ENCODE measurements around the gene FRMD8.

FRMD8 gene

GRCh38 chr11:65402790-65403189 lies 16.4 kb downstream of the FRMD8 start:
- TF ChIP-seq, protein P1, sequence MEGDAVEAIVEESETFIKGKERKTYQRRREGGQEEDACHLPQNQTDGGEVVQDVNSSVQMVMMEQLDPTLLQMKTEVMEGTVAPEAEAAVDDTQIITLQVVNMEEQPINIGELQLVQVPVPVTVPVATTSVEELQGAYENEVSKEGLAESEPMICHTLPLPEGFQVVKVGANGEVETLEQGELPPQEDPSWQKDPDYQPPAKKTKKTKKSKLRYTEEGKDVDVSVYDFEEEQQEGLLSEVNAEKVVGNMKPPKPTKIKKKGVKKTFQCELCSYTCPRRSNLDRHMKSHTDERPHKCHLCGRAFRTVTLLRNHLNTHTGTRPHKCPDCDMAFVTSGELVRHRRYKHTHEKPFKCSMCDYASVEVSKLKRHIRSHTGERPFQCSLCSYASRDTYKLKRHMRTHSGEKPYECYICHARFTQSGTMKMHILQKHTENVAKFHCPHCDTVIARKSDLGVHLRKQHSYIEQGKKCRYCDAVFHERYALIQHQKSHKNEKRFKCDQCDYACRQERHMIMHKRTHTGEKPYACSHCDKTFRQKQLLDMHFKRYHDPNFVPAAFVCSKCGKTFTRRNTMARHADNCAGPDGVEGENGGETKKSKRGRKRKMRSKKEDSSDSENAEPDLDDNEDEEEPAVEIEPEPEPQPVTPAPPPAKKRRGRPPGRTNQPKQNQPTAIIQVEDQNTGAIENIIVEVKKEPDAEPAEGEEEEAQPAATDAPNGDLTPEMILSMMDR (IDR thresholded peaks at IDR 0.05; ENCODE audit: low read depth, low read length, missing control alignments), result no peak
- H3K4me3 ChIP-seq (replicated peaks; ENCODE audit: low read depth, low read length), result no peak overlapping the region
- DNase-seq (ENCODE audit: extremely low read depth, low read depth), result no peak

DNA sequence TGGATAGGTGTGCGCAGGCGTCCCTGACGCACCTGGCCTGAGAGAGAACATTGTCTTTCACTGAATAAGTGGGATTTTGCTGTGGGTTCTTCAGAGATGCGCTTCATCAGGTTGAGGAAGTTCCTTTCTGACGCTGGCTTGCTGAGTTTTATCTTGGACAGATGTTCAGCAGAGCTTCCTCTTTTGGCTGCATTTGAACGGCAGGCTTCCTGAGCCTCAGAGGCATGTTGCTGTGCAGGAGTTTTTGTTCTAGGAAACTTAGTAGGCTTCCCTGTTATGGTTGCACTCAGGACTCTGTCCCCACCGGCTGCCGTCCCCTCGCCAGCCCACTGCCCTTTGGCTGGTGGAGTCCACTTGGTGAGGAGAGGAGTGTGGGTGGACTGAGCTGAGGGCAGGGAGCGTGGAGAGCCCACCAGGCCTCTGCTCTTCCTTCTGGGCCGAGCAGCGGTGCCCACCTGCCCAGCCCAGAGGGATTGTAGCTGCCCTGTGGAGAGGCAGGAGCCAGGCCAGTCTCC lies 17.2 kb downstream of the FRMD8 start:
- no peak overlapping the region for H3K4me3 ChIP-seq (replicated peaks; ENCODE audit: low read depth, low read length)
- DNase-seq (ENCODE audit: extremely low read depth, low read depth), result no peak
- TF ChIP-seq, protein P1 (IDR thresholded peaks at IDR 0.05; ENCODE audit: low read depth, low read length, missing control alignments), result no peak

GRCh38 chr11:65404210-65404609 lies 17.8 kb downstream of the FRMD8 start:
- no peak for DNase-seq (ENCODE audit: extremely low read depth, low read depth)

DNA sequence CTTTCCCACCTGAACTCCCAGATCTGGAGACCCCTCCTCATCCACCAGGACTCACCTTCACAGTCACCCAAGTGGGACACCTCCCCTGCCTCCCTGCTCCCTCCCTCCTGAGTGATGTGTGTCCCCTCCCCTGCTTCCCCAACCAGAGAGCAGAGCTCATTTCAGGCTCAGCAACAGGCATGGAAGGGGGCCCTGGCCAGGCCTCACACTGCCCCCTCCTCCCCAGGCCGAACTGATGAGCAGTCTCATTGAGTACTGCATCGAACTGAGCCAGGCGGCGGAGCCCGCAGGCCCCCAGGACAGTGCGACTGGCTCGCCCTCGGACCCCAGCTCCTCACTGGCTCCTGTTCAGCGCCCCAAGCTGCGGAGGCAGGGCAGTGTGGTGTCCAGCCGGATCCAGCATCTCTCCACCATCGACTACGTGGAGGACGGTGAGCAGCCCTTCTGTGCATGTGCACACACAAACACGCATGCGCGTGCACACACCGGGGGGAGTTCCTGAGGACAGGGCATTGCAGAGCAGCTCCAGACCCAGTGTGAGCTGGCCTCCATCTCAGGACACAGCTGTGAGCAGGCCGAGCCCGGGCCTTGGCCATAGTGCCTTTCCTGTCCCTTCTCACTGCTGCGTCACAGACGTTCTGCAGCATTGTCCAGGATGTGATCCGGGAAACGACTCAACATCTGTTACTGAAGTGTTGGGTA lies 18.4 kb downstream of the FRMD8 start:
- H3K4me3 ChIP-seq (replicated peaks; ENCODE audit: low read depth, low read length), result no peak overlapping the region
- DNase-seq (ENCODE audit: extremely low read depth, low read depth), result no peak
- TF ChIP-seq, protein P1 (IDR thresholded peaks at IDR 0.05; ENCODE audit: low read depth, low read length, missing control alignments), result no peak

More at GRCh38 chr11:65404210-65404609, 17.8 kb downstream of the FRMD8 start:
- TF ChIP-seq, protein P1 (IDR thresholded peaks at IDR 0.05; ENCODE audit: low read depth, low read length, missing control alignments), result no peak
- no peak overlapping the region for H3K4me3 ChIP-seq (replicated peaks; ENCODE audit: low read depth, low read length)

DNA sequence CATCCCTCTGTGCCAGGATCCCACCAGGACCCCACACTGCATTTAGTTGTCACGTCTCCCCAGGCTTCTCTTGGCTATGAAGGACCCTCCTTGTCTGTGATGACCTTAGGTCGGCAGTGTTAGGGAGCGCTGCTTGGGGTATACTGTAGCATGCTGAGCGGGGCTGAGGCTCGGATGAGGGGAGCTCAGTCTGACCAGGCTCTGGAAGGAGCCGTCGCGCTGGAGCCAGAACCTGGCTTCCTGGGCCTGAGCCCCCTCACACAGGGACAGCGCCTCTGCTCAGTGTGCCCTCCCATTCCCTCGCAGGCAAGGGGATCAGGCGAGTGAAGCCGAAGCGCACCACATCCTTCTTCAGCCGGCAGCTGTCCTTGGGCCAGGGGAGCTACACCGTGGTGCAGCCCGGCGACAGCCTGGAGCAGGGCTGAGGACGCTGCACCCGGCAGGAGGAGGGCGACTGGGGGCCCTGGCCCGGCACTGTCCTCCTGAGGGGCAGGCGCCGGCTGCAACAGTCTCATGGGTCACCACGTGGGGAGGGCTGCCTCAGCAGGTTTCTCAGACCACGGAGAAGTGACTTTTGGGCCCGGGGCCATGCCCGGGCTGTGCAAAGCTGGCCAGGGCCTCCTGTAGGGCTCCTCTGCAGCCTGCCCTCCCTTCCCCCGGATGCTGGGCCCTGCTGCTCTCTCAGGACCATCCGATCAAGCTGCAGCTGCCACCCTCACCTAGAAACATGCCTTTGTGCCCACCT lies 24.7 kb downstream of the FRMD8 start:
- TF ChIP-seq, protein P1 (IDR thresholded peaks at IDR 0.05; ENCODE audit: low read depth, low read length, missing control alignments), result no peak
- no peak for DNase-seq (ENCODE audit: extremely low read depth, low read depth)
- H3K4me3 ChIP-seq (replicated peaks; ENCODE audit: low read depth, low read length), result no peak overlapping the region

DNA sequence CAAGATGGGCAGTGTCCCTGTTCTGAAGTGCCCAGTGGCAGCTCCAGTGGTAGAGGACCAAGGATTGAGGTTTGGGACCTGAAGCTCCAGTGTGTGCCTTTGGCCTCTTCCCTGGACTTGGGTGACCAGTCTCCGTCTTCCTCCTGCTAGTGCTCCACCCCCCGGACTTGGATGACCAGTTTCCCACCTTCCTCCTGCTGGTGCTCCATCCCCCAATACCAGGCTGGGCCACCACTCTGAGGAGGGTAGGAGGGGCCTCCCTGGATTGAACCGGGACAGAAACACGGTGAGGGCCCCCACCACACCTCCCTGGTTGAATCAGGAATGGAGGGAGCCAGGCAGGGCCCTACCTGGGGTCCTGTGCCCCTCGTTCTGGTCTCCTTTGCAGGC lies 25.2 kb downstream of the FRMD8 start:
- no peak overlapping the region for H3K4me3 ChIP-seq (replicated peaks; ENCODE audit: low read depth, low read length)
- DNase-seq (ENCODE audit: extremely low read depth, low read depth), result no peak
- TF ChIP-seq, protein P1 (IDR thresholded peaks at IDR 0.05; ENCODE audit: low read depth, low read length, missing control alignments), result no peak
